Measurements from ENCODE around the gene COBL. TPM values are rescaled to one million over a fixed set of nuclear protein-coding genes. Genes with fewer than 3 reads are reported as not detected.

Gene COBL
- total RNA-seq, 4 donors from 2014 or later, result 50.2 to 156 (median 65.1) TPM

DNA sequence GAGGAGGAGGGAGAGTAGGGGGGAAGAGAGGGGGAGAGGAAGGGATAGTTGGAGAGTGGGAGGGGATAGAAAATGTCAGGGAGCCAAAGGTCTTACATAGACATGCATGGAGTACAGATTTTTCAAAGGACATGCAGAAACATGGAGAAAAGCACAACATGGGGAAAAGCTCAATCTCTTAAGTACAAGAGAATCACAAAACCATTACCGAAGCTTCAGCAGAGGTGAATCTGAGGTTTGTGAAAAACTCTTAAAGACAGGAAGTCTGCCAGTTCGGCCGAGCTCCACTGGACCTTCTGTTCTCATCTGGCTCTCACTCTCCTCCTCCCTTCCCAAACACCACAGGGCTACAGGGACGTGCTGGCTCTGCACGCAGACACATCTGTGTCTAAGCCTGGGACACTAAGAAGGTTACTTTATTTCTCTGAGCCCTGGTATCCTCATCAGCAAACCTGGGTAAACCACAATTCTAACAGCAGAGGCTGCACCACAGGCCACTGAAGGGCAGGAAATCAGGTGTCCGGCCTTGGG, 133.9 kb downstream of the COBL start:
- Histone ChIP-seq H3K4me1 (no peaks in the 10 kb centered on the region), H3K27ac (no peak overlapping the region), H3K27me3 (no peaks in the 10 kb centered on the region), H3K9me3 (no peaks in the 10 kb centered on the region), H3K4me3 (no peak overlapping the region), H3K36me3 (peaks cover 4% of the 10 kb centered on the region)
- DNase-seq (ENCODE audit: low spot score in 2 of 2), result no peak
- WGBS, result 65% methylated on average over 6 of the region's 6 CpGs
- TF ChIP-seq, protein P1, sequence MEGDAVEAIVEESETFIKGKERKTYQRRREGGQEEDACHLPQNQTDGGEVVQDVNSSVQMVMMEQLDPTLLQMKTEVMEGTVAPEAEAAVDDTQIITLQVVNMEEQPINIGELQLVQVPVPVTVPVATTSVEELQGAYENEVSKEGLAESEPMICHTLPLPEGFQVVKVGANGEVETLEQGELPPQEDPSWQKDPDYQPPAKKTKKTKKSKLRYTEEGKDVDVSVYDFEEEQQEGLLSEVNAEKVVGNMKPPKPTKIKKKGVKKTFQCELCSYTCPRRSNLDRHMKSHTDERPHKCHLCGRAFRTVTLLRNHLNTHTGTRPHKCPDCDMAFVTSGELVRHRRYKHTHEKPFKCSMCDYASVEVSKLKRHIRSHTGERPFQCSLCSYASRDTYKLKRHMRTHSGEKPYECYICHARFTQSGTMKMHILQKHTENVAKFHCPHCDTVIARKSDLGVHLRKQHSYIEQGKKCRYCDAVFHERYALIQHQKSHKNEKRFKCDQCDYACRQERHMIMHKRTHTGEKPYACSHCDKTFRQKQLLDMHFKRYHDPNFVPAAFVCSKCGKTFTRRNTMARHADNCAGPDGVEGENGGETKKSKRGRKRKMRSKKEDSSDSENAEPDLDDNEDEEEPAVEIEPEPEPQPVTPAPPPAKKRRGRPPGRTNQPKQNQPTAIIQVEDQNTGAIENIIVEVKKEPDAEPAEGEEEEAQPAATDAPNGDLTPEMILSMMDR (IDR thresholded peaks at IDR 0.05), result no peak
- TF ChIP-seq POLR2A (IDR thresholded peaks at IDR 0.05), result no peak
- no peak for TF ChIP-seq EP300 (IDR thresholded peaks at IDR 0.05)
- TF ChIP-seq POLR2AphosphoS5 (IDR thresholded peaks at IDR 0.05), result no peak

GRCh38 chr7:51180092-51180491, 136.5 kb downstream of the COBL start:
- Histone ChIP-seq H3K27ac (no peak overlapping the region), H3K9me3 (no peaks in the 10 kb centered on the region), H3K4me3 (no peak overlapping the region), H3K4me1 (no peaks in the 10 kb centered on the region), H3K36me3 (peaks cover 1% of the 10 kb centered on the region), H3K27me3 (no peaks in the 10 kb centered on the region)
- TF ChIP-seq, protein P1 (IDR thresholded peaks at IDR 0.05), result no peak
- TF ChIP-seq EP300 (IDR thresholded peaks at IDR 0.05) (no peak), POLR2A (IDR thresholded peaks at IDR 0.05) (no peak), POLR2AphosphoS5 (IDR thresholded peaks at IDR 0.05) (no peak)
- no peak for DNase-seq (ENCODE audit: low spot score in 2 of 2)
- WGBS, result 79% methylated on average over 4 of the region's 4 CpGs

DNA sequence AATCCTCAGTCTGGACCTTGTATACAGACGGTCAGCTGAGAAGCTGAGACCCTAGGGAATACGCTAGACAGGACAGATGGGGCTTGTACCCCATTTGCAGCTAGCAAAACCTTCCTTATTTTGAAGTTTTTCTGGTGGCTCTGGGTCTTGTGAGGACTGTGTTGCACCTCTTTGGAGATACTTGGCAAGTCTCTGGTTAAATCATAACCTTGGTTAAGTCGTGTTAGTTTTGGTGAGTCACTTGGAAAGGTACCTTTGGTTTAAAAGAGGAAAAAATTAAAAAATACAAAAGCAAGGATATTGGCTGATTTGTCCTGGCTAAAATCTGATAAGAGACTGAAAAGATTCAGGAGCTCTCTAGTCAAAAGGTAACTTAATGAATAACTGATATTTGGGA, 140.6 kb downstream of the COBL start:
- Histone ChIP-seq H3K9me3 (no peaks in the 10 kb centered on the region), H3K4me1 (no peaks in the 10 kb centered on the region), H3K27ac (no peak overlapping the region), H3K4me3 (no peak overlapping the region), H3K36me3 (no peaks in the 10 kb centered on the region), H3K27me3 (no peaks in the 10 kb centered on the region)
- DNase-seq (ENCODE audit: low spot score in 2 of 2), result no peak
- WGBS, result 48% methylated on average over 3 of the region's 3 CpGs
- TF ChIP-seq, protein P1 (IDR thresholded peaks at IDR 0.05), result no peak
- TF ChIP-seq POLR2A (IDR thresholded peaks at IDR 0.05) (no peak), POLR2AphosphoS5 (IDR thresholded peaks at IDR 0.05) (no peak), EP300 (IDR thresholded peaks at IDR 0.05) (no peak)

DNA sequence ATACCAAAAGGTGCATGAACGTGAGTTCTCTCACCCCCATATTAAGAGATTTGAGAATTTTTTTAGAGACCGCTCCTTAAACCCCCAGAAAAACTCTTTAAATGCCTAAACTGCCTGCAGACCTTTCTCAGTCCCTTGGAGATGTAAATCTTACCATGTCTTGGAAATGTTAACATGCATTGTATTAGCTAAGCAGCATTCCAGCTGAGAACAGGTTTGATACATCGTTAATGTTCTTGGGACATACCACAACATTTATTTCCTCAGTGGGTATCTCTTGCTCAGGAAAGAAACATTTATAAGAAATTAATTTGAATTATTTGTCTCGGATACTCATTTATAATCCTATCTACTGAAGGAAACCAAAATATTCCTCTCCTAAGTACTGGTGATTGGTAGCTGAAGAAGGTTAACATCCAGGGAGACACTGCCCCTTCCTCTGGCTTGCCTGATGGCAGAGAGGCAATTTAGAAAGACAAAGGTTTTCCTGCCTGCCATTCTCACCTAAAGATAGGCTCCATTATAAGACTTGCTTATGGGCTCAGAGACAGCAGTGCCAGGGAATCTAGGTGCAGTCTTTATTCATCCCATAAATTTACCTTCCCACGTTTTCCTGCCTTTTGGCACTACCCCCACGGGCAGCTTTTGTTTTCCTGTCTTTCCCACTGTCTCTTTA, 141.2 kb downstream of the COBL start:
- Histone ChIP-seq H3K9me3 (no peaks in the 10 kb centered on the region), H3K4me1 (no peaks in the 10 kb centered on the region), H3K36me3 (no peaks in the 10 kb centered on the region), H3K27ac (no peak overlapping the region), H3K27me3 (no peaks in the 10 kb centered on the region), H3K4me3 (no peak overlapping the region)
- 60% methylated on average over 6 of the region's 6 CpGs for WGBS
- DNase-seq (ENCODE audit: low spot score in 2 of 2), result no peak
- TF ChIP-seq EP300 (IDR thresholded peaks at IDR 0.05), result no peak
- TF ChIP-seq, protein P1 (IDR thresholded peaks at IDR 0.05), result no peak

DNA sequence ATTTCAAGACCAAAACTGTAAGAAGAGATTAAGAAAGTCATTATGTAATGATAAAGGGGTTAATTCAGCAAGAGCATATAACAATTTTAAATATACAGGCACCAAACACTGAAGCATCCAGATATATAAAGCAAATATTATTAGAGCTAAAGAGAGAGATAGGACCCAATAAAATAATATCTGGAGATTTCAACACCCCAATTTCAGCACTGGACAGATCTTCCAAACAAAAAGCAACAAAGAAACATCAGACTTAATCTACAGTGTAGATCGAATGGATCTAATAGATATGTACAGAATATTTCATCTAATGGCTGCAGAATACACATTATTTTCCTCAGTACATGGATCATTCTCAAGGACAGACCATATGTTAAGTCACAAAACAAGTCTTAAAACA, 151.3 kb downstream of the COBL start:
- TF ChIP-seq POLR2AphosphoS5 (IDR thresholded peaks at IDR 0.05) (no peak), EP300 (IDR thresholded peaks at IDR 0.05) (no peak), POLR2A (IDR thresholded peaks at IDR 0.05) (no peak)
- TF ChIP-seq, protein P1 (IDR thresholded peaks at IDR 0.05), result no peak
- 89% methylated on average over 1 of the region's 1 CpG for WGBS
- Histone ChIP-seq H3K9me3 (no peaks in the 10 kb centered on the region), H3K27ac (no peak overlapping the region), H3K27me3 (no peaks in the 10 kb centered on the region), H3K4me3 (no peak overlapping the region), H3K36me3 (no peaks in the 10 kb centered on the region), H3K4me1 (peaks cover 5% of the 10 kb centered on the region)
- no peak for DNase-seq (ENCODE audit: low spot score in 2 of 2)

All from suprapubic skin (tissue), 4 donors.